CMK (cell line): ENCODE data around the gene ELF1.
"Not testable (repeated sequence)": the region's sequence is repeated elsewhere in the genome, so short reads cannot be mapped to it uniquely, and the experiment has no call there.

ENCODE experiments used
- DNase-seq: peaks from one replicate; pipeline ENCODE4 v3.0.0-alpha.2; 2010; ENCODE audit warnings: low read depth

Gene ELF1

GRCh38 chr13:41019011-41019487 is at the start of gene ELF1:
Gene ELF1, minus strand, starts transcription at chr13:41019316. Its CDS starts 37,262 bp downstream, at chr13:40982054.
- DNase-seq = no peak

- no peak for DNase-seq
Measured at GRCh38 chr13:41065078-41065477, 46.0 kb upstream of the ELF1 start.

GRCh38 chr13:41064493-41064892 is 45.4 kb upstream of the ELF1 start:
- no peak for DNase-seq

DNA sequence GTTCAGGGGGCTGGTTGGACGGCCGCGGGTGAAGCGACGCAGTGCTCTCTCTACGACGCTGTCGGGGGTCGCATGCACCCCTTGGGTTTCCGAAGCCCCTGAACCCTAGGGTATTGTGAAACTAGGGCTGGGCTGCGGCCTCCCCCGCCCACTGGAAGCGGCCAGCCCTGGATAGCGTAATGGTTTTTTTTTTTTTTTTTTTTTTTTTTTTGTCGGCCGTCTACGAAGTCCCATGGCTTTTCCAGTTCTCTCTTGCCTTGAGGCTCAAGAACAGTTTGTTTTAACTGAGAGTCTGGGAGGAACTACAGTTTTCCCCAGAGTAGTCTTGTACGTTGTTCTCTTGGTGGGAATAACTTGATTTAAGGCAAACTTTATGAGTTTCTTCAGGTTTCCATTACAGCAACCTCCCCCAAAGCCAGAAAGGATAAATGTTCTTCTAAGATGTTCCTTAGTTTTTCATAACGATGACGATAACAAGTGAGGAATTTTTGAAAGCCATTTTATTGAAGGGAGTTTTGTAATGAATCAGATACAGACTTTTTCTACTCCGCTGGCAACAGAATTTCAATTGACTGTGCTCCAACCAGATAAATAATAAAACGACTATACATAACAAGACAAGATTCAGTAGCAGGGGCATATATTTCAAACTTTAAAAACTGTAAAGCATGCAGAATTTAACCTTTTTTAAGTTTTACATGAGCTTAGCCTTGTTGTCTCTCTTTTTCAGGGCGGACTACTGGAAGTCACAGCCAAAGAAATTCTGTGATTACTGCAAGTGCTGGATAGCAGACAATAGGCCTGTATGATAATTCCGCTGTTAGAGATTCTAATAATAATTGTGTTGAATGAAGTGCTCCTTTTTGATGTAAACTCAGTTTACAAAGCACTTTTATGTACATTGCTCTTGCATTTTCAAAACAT is 43.1 kb upstream of the ELF1 start:
- DNase-seq = no peak

- peak; percentile 63 for DNase-seq
Measured at GRCh38 chr13:41061075-41061913, 42.2 kb upstream of the ELF1 start, which contains the start of gene WBP4. Gene WBP4, plus strand, starts transcription at chr13:41061509. Its CDS starts 165 bp downstream, at chr13:41061674.

DNA sequence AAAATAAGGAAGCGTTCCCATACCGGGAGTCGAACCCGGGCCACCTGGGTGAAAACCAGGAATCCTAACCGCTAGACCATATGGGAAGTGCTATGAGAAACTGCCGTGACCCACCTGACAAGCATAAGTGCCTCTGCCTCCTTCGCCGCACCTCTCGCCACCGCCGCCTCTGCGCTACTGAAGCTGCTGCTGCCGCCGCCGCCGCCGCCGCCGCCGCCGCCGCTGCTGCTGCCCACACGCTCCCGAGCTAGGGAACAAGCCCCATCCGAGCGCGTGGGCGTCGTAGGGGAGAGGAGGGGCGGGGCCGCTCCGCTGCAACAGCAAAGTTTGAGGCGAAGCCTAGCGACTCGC is 41.6 kb upstream of the ELF1 start:
- DNase-seq = no peak

DNA sequence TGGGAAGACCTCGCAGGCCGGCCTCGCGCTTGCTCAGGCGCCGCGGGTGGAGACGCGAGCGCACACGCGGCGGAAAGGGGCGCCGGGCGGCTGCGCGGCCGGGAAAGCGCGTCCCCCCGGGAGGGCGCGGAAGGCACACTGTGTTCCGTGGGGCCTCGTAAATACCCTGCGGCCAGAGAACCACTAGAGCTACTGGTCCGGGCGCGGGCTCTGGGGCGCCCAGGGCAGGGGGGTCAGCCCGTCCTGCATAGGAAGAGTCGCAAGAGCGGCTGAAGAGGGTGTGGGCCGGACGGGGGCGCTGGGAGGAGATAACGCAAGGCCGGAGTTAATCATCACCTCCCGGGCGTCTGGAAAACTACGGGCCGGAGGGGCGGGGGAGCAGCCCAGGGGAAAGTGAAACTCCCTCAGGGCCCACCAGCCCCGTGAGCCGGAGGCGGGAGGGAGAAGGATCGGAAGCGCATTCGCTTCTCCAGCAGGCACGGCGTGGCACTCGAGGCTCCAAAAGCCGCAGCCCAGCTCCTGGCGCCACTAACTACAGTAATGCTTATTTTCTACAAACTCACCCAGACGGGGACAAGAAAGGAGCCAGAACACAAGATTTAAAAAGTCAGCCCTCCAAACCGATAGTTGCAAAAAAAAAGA is 41.1 kb upstream of the ELF1 start:
- DNase-seq = peak; percentile 59

- no peak for DNase-seq
Measured at GRCh38 chr13:41059456-41060081, 40.5 kb upstream of the ELF1 start.

GRCh38 chr13:41058295-41059070 is 39.4 kb upstream of the ELF1 start:
- no peak for DNase-seq

DNA sequence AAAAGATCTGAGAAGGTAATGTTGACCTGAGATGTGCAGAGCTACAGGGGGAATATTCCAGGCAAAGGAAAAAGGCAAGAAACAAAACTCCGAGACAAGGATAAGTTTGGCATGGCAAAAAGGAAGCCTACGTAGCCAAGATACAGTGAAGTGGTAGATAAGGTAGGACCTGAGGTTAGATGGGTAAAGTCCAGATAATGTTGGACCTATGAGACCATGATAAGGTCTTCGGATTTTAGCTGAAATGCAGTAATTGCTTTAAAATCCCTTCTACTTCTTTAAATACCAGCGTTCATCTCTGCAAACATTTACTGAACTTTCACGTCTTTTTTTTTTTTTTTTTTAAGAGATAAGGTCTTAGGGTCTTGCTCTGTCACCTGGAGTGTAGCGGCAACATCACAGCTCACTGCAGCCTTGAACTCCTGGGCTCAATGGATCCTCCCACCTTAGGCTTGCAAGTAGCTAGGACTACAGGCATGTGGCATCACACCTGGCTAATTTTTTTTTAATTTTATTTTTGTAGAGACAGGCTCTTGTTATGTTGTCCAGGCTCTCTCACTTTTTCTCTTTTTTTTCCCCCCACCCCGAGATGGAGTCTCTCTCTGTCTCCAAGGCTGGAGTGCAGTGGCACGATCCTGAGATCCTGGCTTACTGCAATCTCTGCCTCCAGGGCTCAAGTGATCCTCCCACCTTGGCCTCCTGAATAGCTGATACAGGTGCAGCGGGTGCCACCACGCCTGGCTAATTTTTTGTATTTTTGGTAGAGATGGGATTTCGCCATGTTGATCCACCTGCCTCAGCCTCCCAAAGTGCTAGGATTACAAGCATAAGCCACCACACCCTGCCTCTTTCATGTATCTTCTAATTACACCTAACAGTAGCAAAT is 38.0 kb upstream of the ELF1 start:
- no peak for DNase-seq

DNA sequence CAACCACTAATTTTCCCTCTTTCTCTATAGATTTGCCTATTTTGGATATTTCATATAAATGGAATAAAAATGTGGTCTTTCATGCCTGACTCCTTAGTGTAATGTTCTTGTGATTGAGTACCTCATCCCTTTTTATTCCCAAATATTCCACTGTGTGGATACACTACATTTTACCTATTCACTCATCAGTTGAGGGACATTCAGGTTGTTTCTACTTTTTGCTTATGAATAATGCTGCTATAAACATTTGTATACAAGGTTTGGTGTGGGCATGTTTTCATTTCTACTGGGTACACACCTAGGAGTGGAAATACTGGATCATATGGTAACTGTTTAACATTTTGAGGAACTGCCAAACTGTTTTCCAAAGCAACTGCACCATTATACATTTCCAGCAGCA is 37.1 kb upstream of the ELF1 start:
- no peak for DNase-seq

GRCh38 chr13:41054919-41055619 is 36.0 kb upstream of the ELF1 start:
- no peak for DNase-seq

DNA sequence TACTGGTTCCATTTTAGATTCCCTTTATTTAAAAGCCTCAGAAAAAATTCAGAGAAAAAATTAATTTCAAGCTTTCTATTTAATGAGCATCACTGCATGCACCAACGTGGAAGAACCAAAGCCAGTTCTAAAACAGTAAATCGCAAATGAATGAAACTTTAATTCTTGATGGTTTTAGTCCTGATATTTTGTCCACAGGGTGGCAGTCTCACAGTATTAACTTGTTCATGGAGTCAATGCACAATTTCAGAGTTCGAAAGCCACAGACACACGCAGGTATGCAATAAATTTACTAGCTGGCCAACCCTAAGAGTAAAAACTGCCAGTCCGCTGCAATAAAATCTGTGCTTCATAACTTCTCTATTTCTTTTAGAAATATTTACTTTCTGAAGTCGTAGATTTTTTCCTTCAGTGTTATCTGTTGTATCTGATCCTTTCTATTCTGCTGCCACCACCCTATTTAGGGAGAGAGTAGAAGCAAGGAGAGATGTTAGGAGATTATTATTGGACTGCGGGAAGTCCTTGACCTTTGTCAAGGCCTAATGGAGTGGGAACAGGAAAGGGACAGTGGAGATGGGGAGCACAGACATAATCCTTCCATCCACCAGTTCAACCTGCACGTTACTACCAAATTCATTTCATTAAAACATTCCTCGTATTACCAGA is 35.2 kb upstream of the ELF1 start:
- DNase-seq = no peak

- DNase-seq = no peak
Measured at GRCh38 chr13:41053384-41053826, 34.3 kb upstream of the ELF1 start.

- no peak for DNase-seq
Measured at GRCh38 chr13:41052441-41052840, 33.3 kb upstream of the ELF1 start.

GRCh38 chr13:41049480-41050440 is 30.6 kb upstream of the ELF1 start:
- DNase-seq = no peak

DNA sequence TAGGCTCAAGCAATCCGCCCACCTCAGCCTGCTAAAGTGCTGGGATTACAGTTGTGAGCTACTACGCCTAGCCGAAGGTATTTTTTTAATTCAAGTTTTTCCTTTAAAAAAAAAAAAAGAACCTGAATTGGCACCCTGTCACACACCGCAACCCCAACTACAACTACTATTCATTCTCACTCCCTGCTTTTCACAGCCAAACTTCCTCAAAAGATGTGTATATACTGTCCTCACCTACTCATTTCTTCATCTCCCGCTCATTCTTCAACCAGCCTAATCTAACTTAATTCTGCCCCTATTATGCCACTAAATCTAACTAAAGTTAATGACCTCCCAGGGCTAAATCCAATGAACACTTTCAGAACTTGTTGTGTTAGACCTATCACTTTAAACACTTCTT is 29.5 kb upstream of the ELF1 start:
- no peak for DNase-seq

GRCh38 chr13:41042419-41042818 is 23.3 kb upstream of the ELF1 start:
- DNase-seq = not testable (repeated sequence)
